GM19328 (cell line): Measurements from ENCODE around the gene ELMO1.

Experiments
- ATAC-seq: cut with Tn5 transposase; IDR thresholded peaks from one replicate; pipeline ENCODE4 v1.9.1; 2021; ENCODE audit warnings: mild to moderate bottlenecking, moderate library complexity; ENCODE audit not compliant: unreplicated experiment

The ELMO1 gene

GRCh38 chr7:36967387-36967786, 481.3 kb downstream of the ELMO1 start:
- no peak for ATAC-seq

DNA sequence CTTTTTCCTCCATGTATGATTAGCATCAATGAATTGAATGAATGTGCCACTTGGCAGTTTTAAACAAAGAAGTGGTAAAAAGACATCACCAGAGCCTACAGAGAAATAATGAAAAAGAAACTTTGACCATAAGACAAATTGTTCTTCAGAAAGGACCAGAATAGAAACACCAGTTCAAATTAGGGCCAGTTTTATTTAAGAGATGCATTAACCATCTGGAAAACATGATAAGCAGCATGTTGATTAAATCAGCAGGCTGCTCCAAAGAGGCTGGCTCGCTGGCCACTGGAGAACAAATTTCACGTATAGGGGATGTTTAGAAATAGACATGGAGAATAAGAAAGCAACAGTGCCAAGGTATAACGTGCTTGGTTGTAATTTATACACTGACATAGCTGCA, 482.0 kb downstream of the ELMO1 start:
- no peak for ATAC-seq

- ATAC-seq, result no peak
Measured at GRCh38 chr7:36966039-36966438, 482.6 kb downstream of the ELMO1 start.

GRCh38 chr7:36965625-36966024, 483.0 kb downstream of the ELMO1 start:
- ATAC-seq, result no peak

- ATAC-seq, result no peak
Measured at GRCh38 chr7:36964297-36964696, 484.4 kb downstream of the ELMO1 start.

DNA sequence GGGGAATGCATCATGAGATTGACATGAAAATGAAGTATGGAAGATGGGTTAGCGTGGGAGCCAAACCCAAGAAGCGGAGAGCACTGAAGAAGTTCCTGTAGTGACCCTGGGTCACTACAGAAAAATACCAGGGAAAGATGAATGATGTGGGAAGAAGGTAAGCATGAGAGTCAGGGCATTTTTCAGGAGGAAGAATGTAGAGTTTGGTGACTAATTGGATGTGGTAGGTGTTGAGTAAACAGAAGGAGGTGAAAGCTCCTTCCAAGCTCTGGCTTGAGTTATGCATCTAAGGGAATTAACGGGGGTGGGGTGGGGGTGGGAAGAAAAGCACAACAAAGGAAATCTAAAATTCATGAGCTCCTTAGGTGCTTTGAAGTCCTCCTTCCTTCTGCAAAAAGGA, 486.3 kb downstream of the ELMO1 start:
- no peak for ATAC-seq

DNA sequence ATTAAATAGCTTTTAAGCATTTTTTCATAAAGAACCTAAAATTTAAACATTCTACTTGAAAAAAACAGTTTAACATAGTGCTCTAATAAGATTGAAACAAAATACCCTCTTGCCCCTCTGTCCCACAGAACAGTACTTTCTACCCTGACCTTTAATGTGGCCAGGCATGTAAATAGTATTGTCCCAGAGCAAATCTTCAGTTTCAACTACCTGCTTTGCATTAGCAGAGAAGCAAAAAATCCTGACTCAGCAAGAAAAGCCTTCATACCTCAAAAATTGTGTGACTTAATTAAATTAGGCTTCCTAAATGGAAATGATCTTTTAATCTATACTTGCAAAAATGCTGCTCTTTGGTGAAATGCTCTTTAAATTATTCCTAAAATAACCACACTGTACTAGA, 487.0 kb downstream of the ELMO1 start:
- ATAC-seq, result no peak

DNA sequence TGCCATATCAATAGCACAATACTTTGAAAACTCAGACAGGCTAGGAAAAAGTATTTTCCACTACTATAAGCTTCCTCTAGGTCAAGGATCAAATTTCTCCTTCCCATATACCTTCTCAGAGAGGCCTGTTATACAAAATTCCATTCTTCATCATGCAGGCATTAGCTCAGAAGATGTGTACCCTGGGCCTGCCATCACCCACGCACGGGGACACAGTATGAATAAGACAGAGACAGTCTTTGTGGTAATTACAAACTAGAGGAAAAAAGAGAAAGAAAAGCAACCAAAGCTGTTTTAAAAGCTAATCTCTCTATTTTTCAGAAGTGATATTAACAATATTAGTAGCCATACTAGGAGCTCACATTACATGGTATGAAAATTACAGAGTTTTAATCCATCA, 487.6 kb downstream of the ELMO1 start:
- ATAC-seq, result no peak

- ATAC-seq, result no peak
Measured at GRCh38 chr7:36960105-36960504, 488.6 kb downstream of the ELMO1 start.

DNA sequence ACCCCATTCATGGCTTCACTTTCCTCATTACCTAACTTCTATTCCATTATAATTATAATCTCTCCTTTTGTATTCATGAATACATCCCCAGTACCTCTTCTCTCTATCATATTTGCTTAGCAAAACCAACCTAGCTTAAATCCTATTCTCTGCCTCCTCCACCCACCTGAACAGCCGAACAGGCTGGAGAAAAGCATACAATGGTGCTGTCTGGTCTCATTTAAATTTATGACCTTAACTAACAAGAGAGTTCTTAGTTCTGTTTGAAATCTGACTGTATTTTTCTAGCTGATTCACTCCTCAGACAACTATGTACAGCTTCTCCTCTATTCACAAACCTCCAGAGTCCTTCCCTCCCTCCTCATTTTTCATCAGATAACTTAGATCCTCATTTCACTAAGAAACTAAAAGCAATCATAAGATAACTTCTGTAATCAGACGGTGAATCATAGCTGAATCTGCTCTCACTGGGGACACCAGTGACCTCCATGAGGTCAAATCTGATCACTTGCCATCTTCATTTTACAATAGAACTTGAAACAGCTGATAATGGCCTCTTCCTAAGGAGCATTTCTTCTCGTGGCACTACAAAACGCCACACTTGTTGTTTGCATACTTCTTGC, 490.4 kb downstream of the ELMO1 start:
- no peak for ATAC-seq

GRCh38 chr7:36957620-36958019, 491.0 kb downstream of the ELMO1 start:
- no peak for ATAC-seq

GRCh38 chr7:36956814-36957213, 491.9 kb downstream of the ELMO1 start:
- ATAC-seq, result no peak

- no peak for ATAC-seq
Measured at GRCh38 chr7:36955456-36956129, 493.1 kb downstream of the ELMO1 start.

DNA sequence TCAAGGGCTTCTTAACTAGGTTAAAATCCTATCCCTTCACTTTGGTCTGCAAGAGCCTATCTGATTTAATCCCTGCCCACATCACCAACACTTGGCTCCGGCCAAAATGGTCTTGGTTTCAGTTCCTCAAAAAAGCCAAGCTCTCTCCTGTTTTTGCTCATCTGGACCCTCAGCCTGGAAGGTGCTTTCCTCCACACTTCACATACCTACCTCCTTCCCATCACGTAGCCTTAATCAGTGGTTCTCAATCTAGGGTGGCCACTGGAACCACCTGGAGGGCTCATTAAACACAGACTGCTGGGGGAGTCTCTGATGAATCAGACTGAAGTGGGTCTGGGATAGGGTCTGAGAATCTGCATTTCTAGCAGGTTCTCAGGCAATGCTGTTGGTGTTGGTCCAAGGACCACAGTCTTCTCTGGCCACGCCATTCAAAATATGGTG, 497.4 kb downstream of the ELMO1 start:
- peak; percentile 80 for ATAC-seq

GRCh38 chr7:36949711-36950600, 498.7 kb downstream of the ELMO1 start:
- no peak for ATAC-seq

DNA sequence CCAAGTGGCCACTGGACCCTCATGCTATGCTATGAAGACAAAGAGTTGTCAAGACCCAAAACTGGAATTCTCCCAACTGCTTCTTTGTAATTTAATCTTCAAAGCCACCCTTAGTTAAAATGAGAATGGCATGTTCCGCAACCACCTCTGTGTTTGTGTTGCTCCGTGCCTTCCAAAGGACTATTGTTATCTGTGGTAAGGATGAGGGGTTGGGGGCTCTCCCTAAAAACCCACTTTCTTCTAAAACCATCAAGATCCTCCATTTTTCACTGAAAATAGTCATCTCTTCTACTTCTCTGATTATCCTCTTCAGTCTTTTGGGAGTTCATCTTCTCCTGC, 502.3 kb downstream of the ELMO1 start:
- no peak for ATAC-seq

DNA sequence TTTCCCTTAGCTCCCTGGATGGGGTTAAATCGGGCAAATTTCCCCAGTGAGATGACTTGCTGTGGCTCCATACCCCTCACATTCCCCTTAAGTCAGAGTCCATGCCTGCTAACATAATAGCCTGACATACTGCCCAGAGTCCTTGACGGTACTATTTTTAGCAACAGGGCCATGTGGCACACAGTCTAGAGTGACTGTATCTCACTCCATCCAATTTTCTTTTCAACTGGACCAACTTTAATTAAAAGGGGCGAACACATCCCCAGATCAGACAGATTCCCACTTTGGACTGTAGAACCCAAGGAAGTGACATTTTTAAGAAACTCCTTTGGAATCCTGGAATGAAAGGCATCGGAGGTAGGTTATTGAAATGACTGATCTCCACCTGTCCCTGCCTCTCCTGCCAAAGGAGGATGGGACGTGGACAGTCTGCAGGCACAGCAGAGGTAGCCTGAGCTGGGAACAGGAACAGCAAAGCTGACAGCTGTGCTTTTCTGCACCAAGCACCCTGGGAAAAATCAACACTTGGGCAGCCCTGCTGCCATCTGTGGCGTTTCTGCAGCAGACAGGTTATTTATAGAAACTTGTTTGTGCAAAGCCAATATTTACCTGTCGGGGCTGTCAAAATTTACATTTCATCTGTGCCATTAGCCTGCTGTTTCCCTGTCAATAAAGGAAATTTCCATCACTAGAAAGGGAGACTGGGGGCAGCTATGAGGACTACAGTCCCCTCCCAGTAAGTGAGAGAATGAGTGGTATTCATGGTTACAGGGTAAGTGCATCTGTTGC, 502.9 kb downstream of the ELMO1 start:
- ATAC-seq, result no peak

DNA sequence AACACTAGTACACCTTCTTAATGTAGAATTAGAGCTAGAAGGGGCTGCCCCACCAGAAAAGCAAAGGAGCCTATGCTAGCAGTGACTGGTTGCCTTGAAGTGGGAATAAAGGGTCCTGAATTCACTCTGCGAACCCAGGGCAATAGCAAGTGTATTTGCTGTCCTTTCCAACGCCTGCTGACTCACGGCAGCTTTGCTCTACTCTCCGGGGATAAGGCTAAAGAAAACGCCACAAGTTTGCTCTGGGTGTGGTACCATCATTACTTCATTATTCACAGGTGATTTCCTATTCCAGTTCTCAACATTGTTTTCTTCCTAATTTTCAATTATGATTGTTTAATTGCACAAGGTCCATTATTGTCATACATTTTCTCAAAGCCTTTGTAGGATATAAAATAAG, 503.8 kb downstream of the ELMO1 start:
- no peak for ATAC-seq

DNA sequence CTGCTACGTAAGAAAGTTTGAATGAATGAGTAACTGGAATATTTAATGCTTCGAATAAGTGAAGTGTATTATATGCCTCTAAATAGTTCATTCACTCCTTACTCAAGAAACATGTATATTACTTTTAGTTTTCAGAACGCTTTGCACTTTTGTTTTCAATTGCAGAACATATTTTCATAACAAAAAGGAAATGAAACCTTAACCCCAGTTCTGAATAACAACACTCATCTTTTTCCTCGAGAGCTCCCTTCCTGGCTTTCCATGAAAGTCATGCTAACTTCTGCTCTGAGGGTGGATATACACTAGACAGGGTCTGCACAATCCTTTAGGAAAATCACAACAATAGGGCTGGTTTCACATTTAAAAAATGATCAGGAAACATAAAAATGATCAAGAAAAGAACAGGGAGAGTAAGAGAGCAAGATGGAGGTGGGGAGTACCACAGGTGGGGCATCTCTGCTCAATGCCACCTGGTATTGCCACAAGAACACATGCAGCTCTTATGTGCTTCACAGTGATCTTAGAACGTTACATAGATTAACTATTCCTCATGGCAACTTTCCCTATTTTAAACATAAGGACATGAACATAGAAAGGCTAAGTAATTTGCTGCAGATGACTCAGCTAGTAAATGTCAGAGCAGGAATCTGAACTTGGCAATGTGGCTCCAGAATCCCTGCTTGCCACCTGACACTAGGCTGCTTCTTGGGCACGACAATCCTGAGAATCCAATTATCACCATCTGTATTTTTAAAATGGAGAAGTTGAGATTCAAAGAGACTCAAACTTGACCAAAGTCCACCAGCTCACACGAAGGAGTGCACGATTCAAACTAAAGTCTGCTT, 504.9 kb downstream of the ELMO1 start:
- ATAC-seq, result no peak

DNA sequence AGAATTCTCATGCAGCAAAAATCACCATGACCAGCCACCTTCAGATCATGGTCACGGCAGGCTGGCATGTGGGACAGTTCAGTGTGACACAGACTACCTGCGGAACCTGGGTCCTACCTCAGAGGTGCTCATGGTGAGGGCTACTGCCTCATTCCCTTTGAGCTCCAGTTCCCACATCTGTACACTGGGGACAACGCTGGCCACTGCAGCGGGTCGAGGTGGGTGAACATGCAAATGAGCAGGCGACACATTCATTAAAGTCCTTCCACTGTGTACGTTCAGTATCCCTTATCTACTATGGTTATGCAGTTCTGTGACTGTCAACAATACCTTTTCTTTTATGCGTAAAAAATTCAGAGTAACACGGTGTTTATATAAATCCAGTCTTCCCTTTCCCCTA, 505.7 kb downstream of the ELMO1 start:
- no peak for ATAC-seq
